ENCODE results near the gene CEP135.
A peak's percentile ranks its signal among the peaks of the same experiment; 100 is the strongest.

CEP135 gene

DNA sequence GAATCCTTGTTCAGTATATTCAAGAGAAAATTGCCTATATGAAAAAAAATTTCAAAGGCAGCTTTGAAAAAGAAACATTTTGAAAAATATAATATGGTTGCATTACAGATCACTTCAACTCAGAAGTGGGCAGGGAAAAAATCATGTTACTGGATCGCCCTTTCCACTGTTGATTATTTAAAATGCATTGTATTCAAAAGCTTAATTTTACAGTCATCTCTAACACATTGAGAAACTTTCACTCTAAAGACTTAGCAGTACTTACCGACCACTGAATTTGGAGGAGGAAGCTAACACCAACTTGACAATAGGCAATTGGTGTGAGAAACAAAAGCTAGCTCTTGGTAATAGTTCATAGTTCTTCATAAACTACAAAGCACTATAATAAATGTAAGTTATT is 101.9 kb downstream of the CEP135 start:
- H3K9ac ChIP-seq (ENCODE audit: low read depth, low read length, poor library complexity): no peak overlapping the region
- H3K23ac ChIP-seq (ENCODE audit: low read depth, low read length, poor library complexity): no peak overlapping the region
- H4K8ac ChIP-seq (ENCODE audit: low read depth, low read length): no peak overlapping the region
- peak overlapping the region in 1 of 2 donors; percentile 95 for H3K4me3 ChIP-seq (ENCODE audit: low read length in 2 of 2)
- DNase-seq (ENCODE audit: low spot score): no peak
- no peak overlapping the region for H2BK5ac ChIP-seq (ENCODE audit: low read length)
- H2BK15ac ChIP-seq (ENCODE audit: low read length): no peak overlapping the region
- peak overlapping the region; percentile 100 for H2AFZ ChIP-seq (ENCODE audit: low read length)
- H2AK5ac ChIP-seq (ENCODE audit: low read depth, low read length): no peak overlapping the region
- no peak overlapping the region for H3K4me2 ChIP-seq (ENCODE audit: insufficient read depth, low read length, poor library complexity, severe bottlenecking)
- H3K36me3 ChIP-seq (replicated peaks in 1 of 2; ENCODE audit: control insufficient read depth in 2 of 2, insufficient read depth in 2 of 2, low read length in 2 of 2): peaks cover 0 to 2% of the 10 kb centered on the region in 2 donors
- no peak overlapping the region for H3K14ac ChIP-seq (ENCODE audit: low read length)
- no CpG with 5 or more reads among the region's 2 CpGs for WGBS, 2 donors (ENCODE audit: extremely low coverage in 2 of 2, insufficient read length in 2 of 2, insufficient replicate concordance in 1 of 2)
- peaks cover 6 to 12% of the 10 kb centered on the region in 2 donors for H3K4me1 ChIP-seq (ENCODE audit: control insufficient read depth in 2 of 2, insufficient read depth in 1 of 2, low read depth in 1 of 2, low read length in 2 of 2)
- H2BK12ac ChIP-seq (ENCODE audit: low read length): no peak overlapping the region
- H3K18ac ChIP-seq (ENCODE audit: low read length): no peak overlapping the region
- no peaks in the 10 kb centered on the region for H3K9me3 ChIP-seq (replicated peaks in 1 of 2; ENCODE audit: control insufficient read depth in 2 of 2, insufficient read depth in 1 of 2, low read depth in 1 of 2, low read length in 2 of 2)
- no peaks in the 10 kb centered on the region for H3K27me3 ChIP-seq (ENCODE audit: control insufficient read depth in 3 of 3, insufficient read depth in 3 of 3, low read depth in 1 of 3, low read length in 3 of 3)
- H3K27ac ChIP-seq (replicated peaks; ENCODE audit: low read length): no peak overlapping the region
- no peak overlapping the region for H4K91ac ChIP-seq (ENCODE audit: low read depth, low read length, poor library complexity)
- peaks cover 2% of the 10 kb centered on the region for H3K79me1 ChIP-seq (ENCODE audit: low read depth, low read length)
- no peak overlapping the region for H2BK120ac ChIP-seq (ENCODE audit: low read depth, low read length)
- no peak overlapping the region for H3K4ac ChIP-seq (ENCODE audit: low read length)

DNA sequence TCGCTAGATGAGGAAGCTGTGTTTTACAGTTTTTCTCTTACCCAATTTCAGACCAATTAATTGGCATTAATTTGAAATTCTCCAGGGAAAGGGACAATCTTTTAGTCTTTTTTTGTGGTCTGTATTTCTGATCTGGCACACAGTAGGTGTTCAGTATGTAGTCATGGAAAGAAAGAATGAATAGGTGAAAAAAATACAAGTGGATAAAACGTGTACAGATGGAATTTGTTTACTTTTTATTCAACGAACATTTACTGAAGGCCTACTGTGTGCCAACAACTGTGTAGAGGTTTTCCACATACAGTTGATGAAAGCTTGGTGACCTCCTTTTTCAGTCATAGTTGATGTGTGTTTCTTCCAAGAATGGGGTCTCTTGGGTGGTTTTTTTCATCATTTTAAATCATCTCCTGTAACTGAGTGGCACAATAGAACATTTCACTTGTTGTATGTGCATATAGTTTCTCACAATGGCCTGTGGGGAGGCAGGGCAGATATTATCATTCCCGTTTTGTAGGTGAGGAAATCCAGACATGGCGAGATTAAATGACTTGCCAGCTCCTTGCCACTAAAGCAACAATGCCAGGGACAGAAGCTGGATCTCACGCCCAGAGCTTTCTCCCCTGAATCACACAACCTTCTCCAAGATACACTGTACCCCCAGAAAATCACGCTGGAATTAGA is 102.4 kb downstream of the CEP135 start:
- WGBS, 2 donors (ENCODE audit: extremely low coverage in 2 of 2, insufficient read length in 2 of 2, insufficient replicate concordance in 1 of 2): no CpG with 5 or more reads among the region's 7 CpGs
- Histone ChIP-seq H2AFZ (ENCODE audit: low read length) (no peak overlapping the region), H3K4ac (ENCODE audit: low read length) (no peak overlapping the region), H4K8ac (ENCODE audit: low read depth, low read length) (no peak overlapping the region), H4K91ac (ENCODE audit: low read depth, low read length, poor library complexity) (no peak overlapping the region), H3K27ac (replicated peaks; ENCODE audit: low read length) (no peak overlapping the region), H2AK5ac (ENCODE audit: low read depth, low read length) (no peak overlapping the region), H3K4me2 (ENCODE audit: insufficient read depth, low read length, poor library complexity, severe bottlenecking) (no peak overlapping the region), H2BK15ac (ENCODE audit: low read length) (no peak overlapping the region), H2BK120ac (ENCODE audit: low read depth, low read length) (no peak overlapping the region), H3K4me1 (ENCODE audit: control insufficient read depth in 2 of 2, insufficient read depth in 1 of 2, low read depth in 1 of 2, low read length in 2 of 2) (peaks cover 7 to 17% of the 10 kb centered on the region in 2 donors), H3K23ac (ENCODE audit: low read depth, low read length, poor library complexity) (no peak overlapping the region), H3K36me3 (replicated peaks in 1 of 2; ENCODE audit: control insufficient read depth in 2 of 2, insufficient read depth in 2 of 2, low read length in 2 of 2) (peaks cover 0 to 2% of the 10 kb centered on the region in 2 donors), H3K27me3 (ENCODE audit: control insufficient read depth in 3 of 3, insufficient read depth in 3 of 3, low read depth in 1 of 3, low read length in 3 of 3) (no peaks in the 10 kb centered on the region), H3K4me3 (ENCODE audit: low read length in 2 of 2) (no peak overlapping the region), H3K9me3 (replicated peaks in 1 of 2; ENCODE audit: control insufficient read depth in 2 of 2, insufficient read depth in 1 of 2, low read depth in 1 of 2, low read length in 2 of 2) (no peaks in the 10 kb centered on the region), H3K18ac (ENCODE audit: low read length) (no peak overlapping the region), H3K14ac (ENCODE audit: low read length) (no peak overlapping the region), H2BK5ac (ENCODE audit: low read length) (no peak overlapping the region), H3K79me1 (ENCODE audit: low read depth, low read length) (peaks cover 2% of the 10 kb centered on the region), H3K9ac (ENCODE audit: low read depth, low read length, poor library complexity) (no peak overlapping the region), H2BK12ac (ENCODE audit: low read length) (no peak overlapping the region)
- DNase-seq (ENCODE audit: low spot score): no peak

DNA sequence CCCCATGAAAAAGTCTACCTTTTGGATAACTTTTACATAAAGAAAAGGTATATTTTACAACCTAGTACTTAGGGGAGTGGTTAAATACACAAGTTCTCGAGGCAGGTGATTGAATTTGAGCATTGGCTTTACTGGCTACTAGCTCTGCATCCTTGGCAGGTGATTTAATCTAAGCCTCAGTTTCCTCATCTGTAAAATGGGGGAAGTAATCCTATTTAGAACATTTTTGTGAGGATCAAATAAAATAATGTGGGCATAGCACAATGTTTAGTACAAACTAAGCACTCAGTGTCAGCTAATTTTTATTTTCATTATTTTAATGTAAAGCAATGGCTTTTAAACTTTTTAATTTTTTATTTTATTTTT is 102.9 kb downstream of the CEP135 start:
- Histone ChIP-seq H3K36me3 (replicated peaks in 1 of 2; ENCODE audit: control insufficient read depth in 2 of 2, insufficient read depth in 2 of 2, low read length in 2 of 2) (peaks cover 0 to 2% of the 10 kb centered on the region in 2 donors), H4K91ac (ENCODE audit: low read depth, low read length, poor library complexity) (no peak overlapping the region), H3K27me3 (ENCODE audit: control insufficient read depth in 3 of 3, insufficient read depth in 3 of 3, low read depth in 1 of 3, low read length in 3 of 3) (no peaks in the 10 kb centered on the region), H4K8ac (ENCODE audit: low read depth, low read length) (no peak overlapping the region), H2BK15ac (ENCODE audit: low read length) (no peak overlapping the region), H2BK5ac (ENCODE audit: low read length) (no peak overlapping the region), H3K79me1 (ENCODE audit: low read depth, low read length) (peaks cover 2% of the 10 kb centered on the region), H3K4me1 (ENCODE audit: control insufficient read depth in 2 of 2, insufficient read depth in 1 of 2, low read depth in 1 of 2, low read length in 2 of 2) (peaks cover 7 to 19% of the 10 kb centered on the region in 2 donors), H3K18ac (ENCODE audit: low read length) (no peak overlapping the region), H3K27ac (replicated peaks; ENCODE audit: low read length) (no peak overlapping the region), H2BK12ac (ENCODE audit: low read length) (no peak overlapping the region), H2AK5ac (ENCODE audit: low read depth, low read length) (no peak overlapping the region), H3K9ac (ENCODE audit: low read depth, low read length, poor library complexity) (no peak overlapping the region), H3K4me2 (ENCODE audit: insufficient read depth, low read length, poor library complexity, severe bottlenecking) (no peak overlapping the region), H3K14ac (ENCODE audit: low read length) (no peak overlapping the region), H3K4me3 (ENCODE audit: low read length in 2 of 2) (no peak overlapping the region), H3K4ac (ENCODE audit: low read length) (no peak overlapping the region), H3K23ac (ENCODE audit: low read depth, low read length, poor library complexity) (no peak overlapping the region), H2BK120ac (ENCODE audit: low read depth, low read length) (no peak overlapping the region), H2AFZ (ENCODE audit: low read length) (no peak overlapping the region), H3K9me3 (replicated peaks in 1 of 2; ENCODE audit: control insufficient read depth in 2 of 2, insufficient read depth in 1 of 2, low read depth in 1 of 2, low read length in 2 of 2) (no peaks in the 10 kb centered on the region)
- no CpG with 5 or more reads among the region's 1 CpG for WGBS, 2 donors (ENCODE audit: extremely low coverage in 2 of 2, insufficient read length in 2 of 2, insufficient replicate concordance in 1 of 2)
- no peak for DNase-seq (ENCODE audit: low spot score)

DNA sequence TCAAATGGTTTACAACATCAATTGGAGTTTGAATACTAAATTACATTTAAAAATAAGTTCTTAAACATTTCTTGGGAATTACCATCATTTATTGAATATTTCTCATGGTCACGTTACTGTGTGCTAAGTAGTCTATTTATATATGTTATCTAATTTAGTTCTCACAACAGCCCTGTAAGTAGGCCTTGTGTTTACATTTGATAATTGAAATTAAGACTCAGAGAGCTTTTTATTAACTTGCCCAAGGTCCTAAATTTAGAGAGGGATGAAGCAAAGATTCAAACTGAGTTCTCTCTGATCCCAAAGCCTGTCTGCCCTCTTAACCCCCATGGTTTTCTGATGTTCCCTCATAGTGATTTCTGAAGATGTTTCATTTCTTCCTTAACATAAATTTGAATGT is 103.7 kb downstream of the CEP135 start:
- peaks cover 2% of the 10 kb centered on the region for H3K79me1 ChIP-seq (ENCODE audit: low read depth, low read length)

More for the DNA sequence above, 103.7 kb downstream of the CEP135 start:
- Histone ChIP-seq H2BK12ac (ENCODE audit: low read length) (no peak overlapping the region), H3K36me3 (replicated peaks in 1 of 2; ENCODE audit: control insufficient read depth in 2 of 2, insufficient read depth in 2 of 2, low read length in 2 of 2) (peaks cover 0 to 2% of the 10 kb centered on the region in 2 donors), H2BK5ac (ENCODE audit: low read length) (no peak overlapping the region), H4K91ac (ENCODE audit: low read depth, low read length, poor library complexity) (no peak overlapping the region), H3K4me1 (ENCODE audit: control insufficient read depth in 2 of 2, insufficient read depth in 1 of 2, low read depth in 1 of 2, low read length in 2 of 2) (peaks cover 10 to 19% of the 10 kb centered on the region in 2 donors), H3K14ac (ENCODE audit: low read length) (no peak overlapping the region), H4K8ac (ENCODE audit: low read depth, low read length) (no peak overlapping the region), H2AFZ (ENCODE audit: low read length) (no peak overlapping the region), H3K4me2 (ENCODE audit: insufficient read depth, low read length, poor library complexity, severe bottlenecking) (no peak overlapping the region), H2BK15ac (ENCODE audit: low read length) (no peak overlapping the region), H3K27me3 (ENCODE audit: control insufficient read depth in 3 of 3, insufficient read depth in 3 of 3, low read depth in 1 of 3, low read length in 3 of 3) (no peaks in the 10 kb centered on the region), H3K18ac (ENCODE audit: low read length) (no peak overlapping the region), H3K4ac (ENCODE audit: low read length) (no peak overlapping the region), H2AK5ac (ENCODE audit: low read depth, low read length) (no peak overlapping the region), H2BK120ac (ENCODE audit: low read depth, low read length) (no peak overlapping the region), H3K9me3 (replicated peaks in 1 of 2; ENCODE audit: control insufficient read depth in 2 of 2, insufficient read depth in 1 of 2, low read depth in 1 of 2, low read length in 2 of 2) (peaks cover 0 to 5% of the 10 kb centered on the region in 2 donors), H3K27ac (replicated peaks; ENCODE audit: low read length) (no peak overlapping the region), H3K4me3 (ENCODE audit: low read length in 2 of 2) (no peak overlapping the region), H3K9ac (ENCODE audit: low read depth, low read length, poor library complexity) (no peak overlapping the region), H3K23ac (ENCODE audit: low read depth, low read length, poor library complexity) (no peak overlapping the region)
- no peak for DNase-seq (ENCODE audit: low spot score)
- no CpG with 5 or more reads among the region's 1 CpG for WGBS, 2 donors (ENCODE audit: extremely low coverage in 2 of 2, insufficient read length in 2 of 2, insufficient replicate concordance in 1 of 2)

Data from neuronal stem cell (in vitro differentiated cells).